HL-60 (cell line): Measurements from ENCODE around the gene MRPL57.
A peak's percentile ranks its signal among the peaks of the same experiment; 100 is the strongest.

Experiments
- DNase-seq, 2 experiments: peaks; one replicate each; pipeline ENCODE4 v3.0.0-alpha.2; 2010 to 2020; ENCODE audit warnings: low read depth in 1 of 2, low spot score in 1 of 2
- H3K27ac ChIP-seq: fragments of 250-450 bp; sonication (Bioruptor Pico); replicated peaks from 2 replicates; pipeline ENCODE4 v1.5.1; 2020; ENCODE audit warnings: mild to moderate bottlenecking, moderate library complexity
- H3K27me3 ChIP-seq: fragments of 250-450 bp; sonication (Bioruptor Pico); 2 replicates; pipeline ENCODE4 v1.5.1; 2021; ENCODE audit warnings: mild to moderate bottlenecking, moderate library complexity; ENCODE audit not compliant: insufficient read depth, poor library complexity, severe bottlenecking
- H3K4me3 ChIP-seq: replicated peaks from 2 replicates; pipeline ENCODE4 v1.5.1; 2011; ENCODE audit warnings: mild to moderate bottlenecking, control low read depth, low read length; ENCODE audit not compliant: insufficient read depth
- GABPA ChIP-seq: IDR thresholded peaks from 2 replicates; pipeline ENCODE4 v1.6.1; 2012; ENCODE audit warnings: low read depth
- POLR2AphosphoS5 ChIP-seq: IDR thresholded peaks from 2 replicates; pipeline ENCODE4 v1.6.1; 2012; ENCODE audit warnings: low read depth
- SPI1 ChIP-seq: IDR thresholded peaks from 2 replicates; pipeline ENCODE4 v1.6.1; 2012; ENCODE audit warnings: low read depth, mild to moderate bottlenecking, borderline replicate concordance
- TF ChIP-seq, protein P1 (sequence below): IDR thresholded peaks from one replicate; pipeline ENCODE4 v1.5.1; 2011; ENCODE audit warnings: low read length, control low read depth, inconsistent platforms; ENCODE audit not compliant: insufficient read depth
- TF ChIP-seq, protein P2 (sequence below): IDR thresholded peaks from 2 replicates; pipeline ENCODE4 v1.6.1; 2012; ENCODE audit warnings: low read depth; ENCODE audit not compliant: insufficient replicate concordance

The MRPL57 gene

DNA sequence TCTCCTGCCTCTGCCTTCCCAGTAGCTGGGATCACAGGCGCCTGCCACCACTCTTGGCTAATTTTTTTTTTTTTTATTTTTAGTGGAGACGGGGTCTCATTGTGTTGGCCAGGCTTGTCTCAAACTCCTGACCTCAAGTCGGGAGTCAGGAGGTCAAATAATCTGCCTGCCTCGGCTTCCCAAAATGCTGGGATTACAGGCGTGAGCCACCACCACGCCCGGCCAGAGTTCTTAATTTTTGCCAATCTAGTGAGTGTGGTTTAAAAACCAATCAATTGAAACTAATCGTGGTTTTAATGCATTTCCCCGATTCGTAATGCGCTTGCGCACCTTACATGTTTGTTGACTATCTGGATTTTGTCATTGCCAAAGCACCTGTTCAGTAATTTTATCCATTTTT lies 37.1 kb upstream of the MRPL57 start:
- DNase-seq: no peak
- no peaks in the 10 kb centered on the region for H3K27me3 ChIP-seq
- peak overlapping the region; percentile 61 for H3K4me3 ChIP-seq
- TF ChIP-seq, protein P1, sequence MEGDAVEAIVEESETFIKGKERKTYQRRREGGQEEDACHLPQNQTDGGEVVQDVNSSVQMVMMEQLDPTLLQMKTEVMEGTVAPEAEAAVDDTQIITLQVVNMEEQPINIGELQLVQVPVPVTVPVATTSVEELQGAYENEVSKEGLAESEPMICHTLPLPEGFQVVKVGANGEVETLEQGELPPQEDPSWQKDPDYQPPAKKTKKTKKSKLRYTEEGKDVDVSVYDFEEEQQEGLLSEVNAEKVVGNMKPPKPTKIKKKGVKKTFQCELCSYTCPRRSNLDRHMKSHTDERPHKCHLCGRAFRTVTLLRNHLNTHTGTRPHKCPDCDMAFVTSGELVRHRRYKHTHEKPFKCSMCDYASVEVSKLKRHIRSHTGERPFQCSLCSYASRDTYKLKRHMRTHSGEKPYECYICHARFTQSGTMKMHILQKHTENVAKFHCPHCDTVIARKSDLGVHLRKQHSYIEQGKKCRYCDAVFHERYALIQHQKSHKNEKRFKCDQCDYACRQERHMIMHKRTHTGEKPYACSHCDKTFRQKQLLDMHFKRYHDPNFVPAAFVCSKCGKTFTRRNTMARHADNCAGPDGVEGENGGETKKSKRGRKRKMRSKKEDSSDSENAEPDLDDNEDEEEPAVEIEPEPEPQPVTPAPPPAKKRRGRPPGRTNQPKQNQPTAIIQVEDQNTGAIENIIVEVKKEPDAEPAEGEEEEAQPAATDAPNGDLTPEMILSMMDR: no peak
- no peak for TF ChIP-seq SPI1
- TF ChIP-seq POLR2AphosphoS5: no peak
- TF ChIP-seq, protein P2, sequence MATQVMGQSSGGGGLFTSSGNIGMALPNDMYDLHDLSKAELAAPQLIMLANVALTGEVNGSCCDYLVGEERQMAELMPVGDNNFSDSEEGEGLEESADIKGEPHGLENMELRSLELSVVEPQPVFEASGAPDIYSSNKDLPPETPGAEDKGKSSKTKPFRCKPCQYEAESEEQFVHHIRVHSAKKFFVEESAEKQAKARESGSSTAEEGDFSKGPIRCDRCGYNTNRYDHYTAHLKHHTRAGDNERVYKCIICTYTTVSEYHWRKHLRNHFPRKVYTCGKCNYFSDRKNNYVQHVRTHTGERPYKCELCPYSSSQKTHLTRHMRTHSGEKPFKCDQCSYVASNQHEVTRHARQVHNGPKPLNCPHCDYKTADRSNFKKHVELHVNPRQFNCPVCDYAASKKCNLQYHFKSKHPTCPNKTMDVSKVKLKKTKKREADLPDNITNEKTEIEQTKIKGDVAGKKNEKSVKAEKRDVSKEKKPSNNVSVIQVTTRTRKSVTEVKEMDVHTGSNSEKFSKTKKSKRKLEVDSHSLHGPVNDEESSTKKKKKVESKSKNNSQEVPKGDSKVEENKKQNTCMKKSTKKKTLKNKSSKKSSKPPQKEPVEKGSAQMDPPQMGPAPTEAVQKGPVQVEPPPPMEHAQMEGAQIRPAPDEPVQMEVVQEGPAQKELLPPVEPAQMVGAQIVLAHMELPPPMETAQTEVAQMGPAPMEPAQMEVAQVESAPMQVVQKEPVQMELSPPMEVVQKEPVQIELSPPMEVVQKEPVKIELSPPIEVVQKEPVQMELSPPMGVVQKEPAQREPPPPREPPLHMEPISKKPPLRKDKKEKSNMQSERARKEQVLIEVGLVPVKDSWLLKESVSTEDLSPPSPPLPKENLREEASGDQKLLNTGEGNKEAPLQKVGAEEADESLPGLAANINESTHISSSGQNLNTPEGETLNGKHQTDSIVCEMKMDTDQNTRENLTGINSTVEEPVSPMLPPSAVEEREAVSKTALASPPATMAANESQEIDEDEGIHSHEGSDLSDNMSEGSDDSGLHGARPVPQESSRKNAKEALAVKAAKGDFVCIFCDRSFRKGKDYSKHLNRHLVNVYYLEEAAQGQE: no peak
- H3K27ac ChIP-seq: peak overlapping the region; percentile 92

GRCh38 chr13:21142766-21143165 lies 33.7 kb upstream of the MRPL57 start:
- TF ChIP-seq SPI1 (no peak), GABPA (no peak), POLR2AphosphoS5 (no peak)
- TF ChIP-seq, protein P2: no peak
- TF ChIP-seq, protein P1: no peak
- no peak for DNase-seq
- H3K27me3 ChIP-seq: no peaks in the 10 kb centered on the region
- H3K4me3 ChIP-seq: no peak overlapping the region
- H3K27ac ChIP-seq: no peak overlapping the region

DNA sequence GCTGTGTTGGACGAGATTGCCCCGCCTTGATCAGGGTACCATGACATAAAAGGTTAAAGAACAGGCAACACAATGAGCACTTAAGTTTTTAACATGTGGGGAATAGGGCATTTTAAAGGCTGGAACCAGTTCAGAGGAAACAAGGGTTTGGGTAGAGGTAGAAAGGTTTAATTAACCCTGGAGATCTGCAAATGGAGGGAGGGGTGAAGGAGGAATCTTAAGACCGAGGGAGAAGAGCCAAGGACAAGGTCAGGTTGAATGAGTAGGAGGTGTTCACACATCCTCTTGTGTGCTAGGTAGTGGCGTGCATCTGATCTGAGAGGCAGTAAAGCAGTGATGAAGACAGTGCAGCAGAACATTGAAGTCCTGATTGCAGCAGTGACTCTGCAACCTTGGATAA lies 28.6 kb upstream of the MRPL57 start:
- Histone ChIP-seq H3K4me3 (no peak overlapping the region), H3K27ac (no peak overlapping the region), H3K27me3 (no peaks in the 10 kb centered on the region)
- no peak for TF ChIP-seq SPI1
- TF ChIP-seq POLR2AphosphoS5: peak; percentile 64
- no peak for DNase-seq

GRCh38 chr13:21148557-21149258 lies 27.8 kb upstream of the MRPL57 start:
- TF ChIP-seq GABPA (no peak), POLR2AphosphoS5 (no peak), SPI1 (no peak)
- TF ChIP-seq, protein P2: no peak
- TF ChIP-seq, protein P1: no peak
- H3K27ac ChIP-seq: peak overlapping the region; percentile 7; the same call in 1 of the 2 replicates
- H3K4me3 ChIP-seq: no peak overlapping the region
- no peak for DNase-seq
- no peaks in the 10 kb centered on the region for H3K27me3 ChIP-seq
